Pancreas (tissue), 10 donors: Measurements from ENCODE around the gene TUBB4B. TPM values are rescaled to one million over a fixed set of nuclear protein-coding genes. Genes with fewer than 3 reads are reported as not detected.

Source experiments
- ATAC-seq, 4 donors: fragments of 200-7000 bp; cut with Tn5 transposase; one replicate each; pipeline versions ENCODE4 v1.8.0 to v1.9.1; 2020; ENCODE audit warnings: mild to moderate bottlenecking in 4 of 4, moderate library complexity in 4 of 4
- DNase-seq, 6 donors: peaks; one replicate each; pipeline ENCODE4 v3.0.0-alpha.2; 2020
- FAIRE-seq: peaks from 2 replicates; lab custom pipeline; 2012; peaks lifted over from hg19 to GRCh38; lab: Jason Lieb, UNC
- H3K27ac ChIP-seq, 4 donors: fragments of 200-600 bp; sonication (generic); 1 replicate in 3 of 4; 2 replicates in 1 of 4; pipeline versions ENCODE4 v1.5.0 to v1.8.0; 2020
- H3K27me3 ChIP-seq, 4 donors: fragments of 200-600 bp; one replicate each; pipeline ENCODE4 v1.8.0; 2021
- H3K36me3 ChIP-seq, 3 donors: fragments of 200-600 bp; sonication (generic) in 1 of 3; one replicate each; pipeline versions ENCODE4 v1.5.0 to v1.8.0; 2020 to 2021
- H3K4me1 ChIP-seq, 3 donors: fragments of 200-600 bp; one replicate each; pipeline ENCODE4 v1.8.0; 2021
- H3K4me3 ChIP-seq, 4 donors: fragments of 200-600 bp; sonication (generic) in 2 of 4; one replicate each; pipeline versions ENCODE4 v1.5.0 to v1.8.0; 2020 to 2021
- H3K9me3 ChIP-seq, 4 donors: fragments of 200-600 bp; one replicate each; pipeline ENCODE4 v1.8.0; 2021
- CTCF ChIP-seq, 4 donors: fragments of 200-600 bp; sonication (generic) in 3 of 4; IDR thresholded peaks; one replicate each; pipeline versions ENCODE4 v1.5.0 to v1.8.0; 2021; ENCODE audit warnings: antibody characterized with exemption in 4 of 4
- WGBS, 2 donors: extraction: QIAGEN DNeasy Blood & Tissue Kit; methylation state at CpG; one replicate each; pipeline ENCODE4 v1.1.7; 2013; 5-methylcytosine and 5-hydroxymethylcytosine counted together
- intact Hi-C, 3 donors: fragments of 100-400 bp; cut with DNase I; formaldehyde crosslinking; loops; one replicate each; pipeline versions ENCODE4 v1.11.1 to v1.14.2; 2022
- polyA plus RNA-seq, 2 donors: library from polyadenylated mRNA; stranded (reverse); fragments of 200-250 nt; gene quantifications; one replicate each; pipeline ENCODE4 v1.2.3, GENCODE V29; 2013
- total RNA-seq, 6 donors: library from RNA; stranded (reverse); fragmentation: NEBNext Ultra II Directional in 4 of 6; extraction: Animal tissue kit (Norgen Biotek cat#: 25700) in 4 of 6; gene quantifications; one replicate each; pipeline versions ENCODE4 v1.2.1 to v1.2.4, GENCODE V29; 2021 to 2023
- donor health status: healthy with polysubstance abuse.
- donor health status: DM: no; HTN: no; CAD: no; lungs with moderate emphysema.
- donor health status: DM: no; HTN: no; CAD: no.
- donor health status: control.
- donor health status: control.
- donor health status: Bipolar disorder and iron deficiency.
- donor health status: DM: yes; HTN: yes; CAD: no.
- donor health status: DM: no; HTN: no; CAD: no.
- donor health status: DM: no; HTN: no; CAD: no.
- donor health status: DM: yes; HTN: yes; CAD: no.

The TUBB4B gene
- total and polyA plus RNA-seq, 8 donors: 40.9 to 143 (median 72.8) TPM

GRCh38 chr9:137286975-137287383 lies 45.9 kb downstream of the TUBB4B start:
- Histone ChIP-seq H3K4me3 (no peak overlapping the region), H3K27ac (no peak overlapping the region), H3K4me1 (no peaks in the 10 kb centered on the region), H3K36me3 (no peaks in the 10 kb centered on the region), H3K9me3 (no peaks in the 10 kb centered on the region), H3K27me3 (no peaks in the 10 kb centered on the region)
- ATAC-seq (peak; percentile 97 to 100 (median 99)), DNase-seq (peak; percentile 73 to 91 (median 79)), FAIRE-seq (no peak)
- TF ChIP-seq CTCF (IDR thresholded peaks at IDR 0.05): peak; percentile 51 to 62 (median 58)
- WGBS, 2 donors: 31 to 36% methylated on average over 14 of the region's 14 CpGs
- intact Hi-C loops: no loop called here

GRCh38 chr9:137293094-137293481 lies 52.0 kb downstream of the TUBB4B start:
- no peak for TF ChIP-seq CTCF (IDR thresholded peaks at IDR 0.05)
- ATAC-seq (peak; percentile 2 to 32 (median 8)), DNase-seq (peak; percentile 48 to 83 (median 64)), FAIRE-seq (no peak)
- H3K27ac ChIP-seq: peak overlapping the region; percentile 82 to 93 (median 88)
- peak overlapping the region in 1 of 4 donors; percentile 22 for H3K4me3 ChIP-seq
- H3K27me3 ChIP-seq: no peaks in the 10 kb centered on the region
- intact Hi-C loops: loop anchor here in 1 of 3 donors (10.0 kb wide), 1 partner anchor 232 kb away; no protein-coding TSS in a partner anchor
- peaks cover 14 to 22% (median 20%) of the 10 kb centered on the region in 3 donors for H3K4me1 ChIP-seq
- no peaks in the 10 kb centered on the region for H3K36me3 ChIP-seq
- 26 to 32% methylated on average over 15 of the region's 15 CpGs for WGBS, 2 donors
- no peaks in the 10 kb centered on the region for H3K9me3 ChIP-seq

Other genes starting within 250 kb of the TUBB4B start
- gene PAXX, start 248.9 kb upstream of the TUBB4B start, total RNA-seq: 10 to 100 TPM; 16.0 to 23.5 (median 20.0) TPM
- gene PAXX, start 248.9 kb upstream of the TUBB4B start, polyA plus RNA-seq: 100 to 1,000 TPM; 184 to 222 TPM
- gene CLIC3, start 244.7 kb upstream of the TUBB4B start, total RNA-seq: under 1 TPM in 5 of 6 donors, not detected in 1; 0.24 to 0.44 (median 0.38) TPM
- gene CLIC3, start 244.7 kb upstream of the TUBB4B start, polyA plus RNA-seq: 1 to 10 TPM; 1.1 to 1.3 TPM
- 10 to 100 TPM; 16.2 to 32.6 (median 25.4) TPM for gene ABCA2, start 213.1 kb upstream of the TUBB4B start, total RNA-seq
- gene ABCA2, start 213.1 kb upstream of the TUBB4B start, polyA plus RNA-seq: 10 to 100 TPM; 70.4 to 80.0 TPM
- under 1 TPM in 2 of 6 donors, not detected in 4; 0.18 to 0.19 TPM for gene FUT7, start 209.2 kb upstream of the TUBB4B start, total RNA-seq
- under 1 TPM in 1 of 2 donors, not detected in 1; 0.12 TPM for gene FUT7, start 209.2 kb upstream of the TUBB4B start, polyA plus RNA-seq
- gene NPDC1, start 195.1 kb upstream of the TUBB4B start, total RNA-seq: 10 to 100 TPM; 31.5 to 70.9 (median 36.8) TPM
- gene NPDC1, start 195.1 kb upstream of the TUBB4B start, polyA plus RNA-seq: 100 to 1,000 TPM; 183 to 328 TPM
- gene ENTPD2, start 187.2 kb upstream of the TUBB4B start, total RNA-seq: 1 to 10 TPM in 5 of 6 donors, under 1 TPM in 1; 0.91 to 4.5 (median 2.0) TPM
- gene ENTPD2, start 187.2 kb upstream of the TUBB4B start, polyA plus RNA-seq: 1 to 10 TPM; 4.5 to 6.5 TPM
- gene SAPCD2, start 170.7 kb upstream of the TUBB4B start, total RNA-seq: under 1 TPM; 0.04 to 0.97 (median 0.45) TPM
- under 1 TPM; 0.30 to 0.38 TPM for gene SAPCD2, start 170.7 kb upstream of the TUBB4B start, polyA plus RNA-seq
- 10 to 100 TPM in 1 of 6 donors, 1 to 10 TPM in 5; 5.2 to 13.6 (median 5.9) TPM for gene UAP1L1, start 163.8 kb upstream of the TUBB4B start, total RNA-seq
- 10 to 100 TPM; 10.5 to 14.4 TPM for gene UAP1L1, start 163.8 kb upstream of the TUBB4B start, polyA plus RNA-seq
- gene MAN1B1, start 154.3 kb upstream of the TUBB4B start, total RNA-seq: 10 to 100 TPM; 22.0 to 33.5 (median 26.0) TPM
- 10 to 100 TPM; 83.6 to 86.0 TPM for gene MAN1B1, start 154.3 kb upstream of the TUBB4B start, polyA plus RNA-seq
- gene DPP7, start 126.6 kb upstream of the TUBB4B start, total RNA-seq: 100 to 1,000 TPM in 2 of 6 donors, 10 to 100 TPM in 4; 87.3 to 113 (median 98.8) TPM
- 100 to 1,000 TPM; 497 to 526 TPM for gene DPP7, start 126.6 kb upstream of the TUBB4B start, polyA plus RNA-seq
- under 1 TPM in 4 of 6 donors, not detected in 2; 0.08 to 0.44 (median 0.22) TPM for gene GRIN1, start 102.1 kb upstream of the TUBB4B start, total RNA-seq
- under 1 TPM; 0.21 to 0.53 TPM for gene GRIN1, start 102.1 kb upstream of the TUBB4B start, polyA plus RNA-seq
- gene LRRC26, start 71.2 kb upstream of the TUBB4B start, total RNA-seq: under 1 TPM; 0.28 to 0.90 (median 0.49) TPM
- not detected for gene LRRC26, start 71.2 kb upstream of the TUBB4B start, polyA plus RNA-seq
- not detected for gene TMEM210, start 69.2 kb upstream of the TUBB4B start, total RNA-seq
- not detected for gene TMEM210, start 69.2 kb upstream of the TUBB4B start, polyA plus RNA-seq
- 10 to 100 TPM; 22.2 to 39.4 (median 31.5) TPM for gene ANAPC2, start 52.7 kb upstream of the TUBB4B start, total RNA-seq
- 100 to 1,000 TPM in 1 of 2 donors, 10 to 100 TPM in 1; 99.9 to 122 TPM for gene ANAPC2, start 52.7 kb upstream of the TUBB4B start, polyA plus RNA-seq
- gene SSNA1, start 52.6 kb upstream of the TUBB4B start, total RNA-seq: 10 to 100 TPM; 30.8 to 45.2 (median 38.3) TPM
- gene SSNA1, start 52.6 kb upstream of the TUBB4B start, polyA plus RNA-seq: 10 to 100 TPM; 67.4 to 81.0 TPM
- 100 to 1,000 TPM in 1 of 6 donors, 10 to 100 TPM in 5; 50.3 to 110 (median 74.8) TPM for gene TPRN, start 40.5 kb upstream of the TUBB4B start, total RNA-seq
- 10 to 100 TPM; 48.7 to 66.5 TPM for gene TPRN, start 40.5 kb upstream of the TUBB4B start, polyA plus RNA-seq
- gene TMEM203, start 35.6 kb upstream of the TUBB4B start, total RNA-seq: 10 to 100 TPM in 5 of 6 donors, 1 to 10 TPM in 1; 9.7 to 19.0 (median 13.1) TPM
- gene TMEM203, start 35.6 kb upstream of the TUBB4B start, polyA plus RNA-seq: 10 to 100 TPM; 16.9 to 22.8 TPM
- 10 to 100 TPM in 1 of 6 donors, 1 to 10 TPM in 5; 4.6 to 12.9 (median 6.5) TPM for gene NDOR1, start 35.6 kb upstream of the TUBB4B start, total RNA-seq
- 10 to 100 TPM in 1 of 2 donors, 1 to 10 TPM in 1; 9.7 to 25.4 TPM for gene NDOR1, start 35.6 kb upstream of the TUBB4B start, polyA plus RNA-seq
- 1 to 10 TPM; 3.3 to 6.5 (median 3.4) TPM for gene RNF208, start 19.0 kb upstream of the TUBB4B start, total RNA-seq
- 10 to 100 TPM; 11.4 to 20.7 TPM for gene RNF208, start 19.0 kb upstream of the TUBB4B start, polyA plus RNA-seq
- gene CYSRT1, start 16.1 kb upstream of the TUBB4B start, total RNA-seq: under 1 TPM in 2 of 6 donors, not detected in 4; 0.22 to 0.32 TPM
- gene CYSRT1, start 16.1 kb upstream of the TUBB4B start, polyA plus RNA-seq: 1 to 10 TPM in 1 of 2 donors, under 1 TPM in 1; 0.87 to 1.3 TPM
- under 1 TPM in 1 of 6 donors, not detected in 5; 0.09 TPM for gene RNF224, start 13.8 kb upstream of the TUBB4B start, total RNA-seq
- gene RNF224, start 13.8 kb upstream of the TUBB4B start, polyA plus RNA-seq: under 1 TPM; 0.61 TPM
- under 1 TPM in 2 of 6 donors, not detected in 4; 0.12 to 0.19 TPM for gene SLC34A3, start 10.4 kb upstream of the TUBB4B start, total RNA-seq
- gene SLC34A3, start 10.4 kb upstream of the TUBB4B start, polyA plus RNA-seq: under 1 TPM; 0.21 to 0.42 TPM
- not detected for gene STPG3, start 10.0 kb downstream of the TUBB4B start, total RNA-seq
- gene STPG3, start 10.0 kb downstream of the TUBB4B start, polyA plus RNA-seq: under 1 TPM in 1 of 2 donors, not detected in 1; 0.23 TPM
- 10 to 100 TPM; 22.3 to 34.0 (median 29.0) TPM for gene NELFB, start 14.0 kb downstream of the TUBB4B start, total RNA-seq
- gene NELFB, start 14.0 kb downstream of the TUBB4B start, polyA plus RNA-seq: 10 to 100 TPM; 28.7 to 34.2 TPM
- 1 to 10 TPM; 2.5 to 6.8 (median 4.3) TPM for gene TOR4A, start 36.4 kb downstream of the TUBB4B start, total RNA-seq
- 1 to 10 TPM; 1.4 to 3.0 TPM for gene TOR4A, start 36.4 kb downstream of the TUBB4B start, polyA plus RNA-seq
- gene NRARP, start 61.0 kb downstream of the TUBB4B start, total RNA-seq: 10 to 100 TPM in 4 of 6 donors, 1 to 10 TPM in 2; 7.5 to 23.4 (median 13.6) TPM
- 1 to 10 TPM; 1.3 to 2.7 TPM for gene NRARP, start 61.0 kb downstream of the TUBB4B start, polyA plus RNA-seq
- gene EXD3, start 181.9 kb downstream of the TUBB4B start, total RNA-seq: 10 to 100 TPM in 3 of 6 donors, 1 to 10 TPM in 3; 8.1 to 16.5 (median 10.4) TPM
- 10 to 100 TPM; 43.1 to 57.3 TPM for gene EXD3, start 181.9 kb downstream of the TUBB4B start, polyA plus RNA-seq
- 10 to 100 TPM in 3 of 6 donors, 1 to 10 TPM in 3; 6.6 to 15.0 (median 10.0) TPM for gene NOXA1, start 182.1 kb downstream of the TUBB4B start, total RNA-seq
- 10 to 100 TPM; 40.0 to 45.5 TPM for gene NOXA1, start 182.1 kb downstream of the TUBB4B start, polyA plus RNA-seq
- gene ENTPD8, start 200.1 kb downstream of the TUBB4B start, total RNA-seq: 1 to 10 TPM in 5 of 6 donors, under 1 TPM in 1; 0.98 to 3.8 (median 1.3) TPM
- 1 to 10 TPM; 3.9 to 4.7 TPM for gene ENTPD8, start 200.1 kb downstream of the TUBB4B start, polyA plus RNA-seq
- gene NSMF, start 218.0 kb downstream of the TUBB4B start, total RNA-seq: 10 to 100 TPM; 22.0 to 34.4 (median 26.3) TPM
- gene NSMF, start 218.0 kb downstream of the TUBB4B start, polyA plus RNA-seq: 10 to 100 TPM; 68.6 to 81.0 TPM